Measurements from ENCODE around the gene ISM1.

The ISM1 gene

GRCh38 chr20:13337090-13337784 is 116.2 kb downstream of the ISM1 start:
- no peaks in the 10 kb centered on the region for H4K20me1 ChIP-seq (ENCODE audit: control insufficient read depth, insufficient read depth, low read depth, low read length)
- H3K9me2 ChIP-seq (replicated peaks; ENCODE audit: control insufficient read depth, low read length), result no peaks in the 10 kb centered on the region
- H3K79me2 ChIP-seq (ENCODE audit: control insufficient read depth, low read length), result no peaks in the 10 kb centered on the region
- no peak overlapping the region for H3K4me2 ChIP-seq (ENCODE audit: low read length)
- peaks cover 3% of the 10 kb centered on the region; the same call in 1 of the 2 replicates for H3K27me3 ChIP-seq (ENCODE audit: control insufficient read depth, low read length)
- no peaks in the 10 kb centered on the region for H3K4me1 ChIP-seq (ENCODE audit: control insufficient read depth, low read length)
- no peak overlapping the region for H3K4me3 ChIP-seq (ENCODE audit: low read length)
- no peaks in the 10 kb centered on the region for H3K9me3 ChIP-seq (ENCODE audit: control insufficient read depth, insufficient read depth, low read length)
- TF ChIP-seq EZH2phosphoT487 (IDR thresholded peaks at IDR 0.05; ENCODE audit: borderline replicate concordance, low read length) (no peak), CTCF (IDR thresholded peaks at IDR 0.05; ENCODE audit: low read depth, low read length, poor library complexity, severe bottlenecking) (no peak)
- H3K36me3 ChIP-seq (ENCODE audit: control insufficient read depth, low read length), result no peaks in the 10 kb centered on the region
- H3F3A ChIP-seq (ENCODE audit: control insufficient read depth, insufficient read depth), result no peaks in the 10 kb centered on the region
- no peak overlapping the region for H3K27ac ChIP-seq (ENCODE audit: low read depth, low read length)

GRCh38 chr20:13338097-13338661 is 117.1 kb downstream of the ISM1 start:
- Histone ChIP-seq H3K9me3 (ENCODE audit: control insufficient read depth, insufficient read depth, low read length) (no peaks in the 10 kb centered on the region), H3K4me3 (ENCODE audit: low read length) (no peak overlapping the region), H3K4me1 (ENCODE audit: control insufficient read depth, low read length) (no peaks in the 10 kb centered on the region), H3K9me2 (replicated peaks; ENCODE audit: control insufficient read depth, low read length) (no peaks in the 10 kb centered on the region), H3K36me3 (ENCODE audit: control insufficient read depth, low read length) (no peaks in the 10 kb centered on the region), H3F3A (ENCODE audit: control insufficient read depth, insufficient read depth) (no peaks in the 10 kb centered on the region), H3K4me2 (ENCODE audit: low read length) (no peak overlapping the region), H4K20me1 (ENCODE audit: control insufficient read depth, insufficient read depth, low read depth, low read length) (no peaks in the 10 kb centered on the region), H3K79me2 (ENCODE audit: control insufficient read depth, low read length) (no peaks in the 10 kb centered on the region), H3K27me3 (ENCODE audit: control insufficient read depth, low read length) (peaks cover 3% of the 10 kb centered on the region; the same call in 1 of the 2 replicates), H3K27ac (ENCODE audit: low read depth, low read length) (no peak overlapping the region)
- TF ChIP-seq EZH2phosphoT487 (IDR thresholded peaks at IDR 0.05; ENCODE audit: borderline replicate concordance, low read length), result no peak
- no peak for TF ChIP-seq CTCF (IDR thresholded peaks at IDR 0.05; ENCODE audit: low read depth, low read length, poor library complexity, severe bottlenecking)

- Histone ChIP-seq H3K79me2 (ENCODE audit: control insufficient read depth, low read length) (no peaks in the 10 kb centered on the region), H3K4me1 (ENCODE audit: control insufficient read depth, low read length) (no peaks in the 10 kb centered on the region), H3F3A (ENCODE audit: control insufficient read depth, insufficient read depth) (no peaks in the 10 kb centered on the region), H3K9me2 (replicated peaks; ENCODE audit: control insufficient read depth, low read length) (no peaks in the 10 kb centered on the region), H3K27ac (ENCODE audit: low read depth, low read length) (no peak overlapping the region), H3K36me3 (ENCODE audit: control insufficient read depth, low read length) (no peaks in the 10 kb centered on the region), H3K9me3 (ENCODE audit: control insufficient read depth, insufficient read depth, low read length) (no peaks in the 10 kb centered on the region), H3K4me3 (ENCODE audit: low read length) (no peak overlapping the region), H3K27me3 (ENCODE audit: control insufficient read depth, low read length) (no peaks in the 10 kb centered on the region; the same call in 1 of the 2 replicates), H4K20me1 (ENCODE audit: control insufficient read depth, insufficient read depth, low read depth, low read length) (no peaks in the 10 kb centered on the region), H3K4me2 (ENCODE audit: low read length) (no peak overlapping the region)
- TF ChIP-seq EZH2phosphoT487 (IDR thresholded peaks at IDR 0.05; ENCODE audit: borderline replicate concordance, low read length) (no peak), CTCF (IDR thresholded peaks at IDR 0.05; ENCODE audit: low read depth, low read length, poor library complexity, severe bottlenecking) (no peak)
Observed at GRCh38 chr20:13338999-13339411, 117.9 kb downstream of the ISM1 start.

All from DOHH2 (cell line).